Choroid plexus epithelial cell (primary cell): ENCODE data around the gene IL4R.

Source experiments
- DNase-seq: peaks from one replicate; pipeline ENCODE4 v3.0.0-alpha.2; 2010; ENCODE audit warnings: low read depth
- H3K4me3 ChIP-seq: 2 replicates; pipeline ENCODE4 v1.5.1; 2011; ENCODE audit warnings: low read depth, mild to moderate bottlenecking, control low read depth, low read length, moderate library complexity
- CTCF ChIP-seq: conservative IDR thresholded peaks from 2 replicates; pipeline ENCODE4 v1.5.1; 2011; ENCODE audit warnings: low read depth, mild to moderate bottlenecking, control low read depth, inconsistent platforms, low read length, moderate library complexity

IL4R gene

GRCh38 chr16:27413956-27414355 is 100.2 kb downstream of the IL4R start:
- TF ChIP-seq CTCF: no peak
- no peak for DNase-seq
- H3K4me3 ChIP-seq: no peak overlapping the region
